PC-3 (cell line): Measurements from ENCODE around the gene TNFRSF12A. TPM values are rescaled to one million over a fixed set of nuclear protein-coding genes. Genes with fewer than 3 reads are reported as not detected.

Experiments used
- ATAC-seq: fragments of 200-7000 bp; cut with Tn5 transposase; 2 replicates; pipeline ENCODE4 v1.9.1; 2020; ENCODE audit warnings: mild to moderate bottlenecking, moderate library complexity
- BruUV-seq: library from RNA; stranded (reverse); fragments of 400-500 nt; replicated peaks from 2 replicates; lab custom pipeline; 2021; lab: Mats Ljungman, UMichigan
- CTCF ChIA-PET: fragments of 300-600 bp; sonication (Branson Sonifier 250); formaldehyde crosslinking; loops from one replicate; lab custom pipeline; 2022; ENCODE audit warnings: antibody characterized with exemption; lab: Charles Lee
- POLR2A ChIA-PET: fragments of 300-600 bp; sonication (Branson Sonifier 250); formaldehyde crosslinking; loops from one replicate; lab custom pipeline; 2022; ENCODE audit warnings: antibody characterized with exemption; ENCODE audit not compliant: unreplicated experiment; lab: Charles Lee
- DNase-seq: peaks from one replicate; pipeline ENCODE4 v3.0.0-alpha.2; 2015
- H2AFZ ChIP-seq: fragments of 300-600 bp; sonication (generic); 2 replicates; pipeline ENCODE4 v1.6.0; 2016; ENCODE audit warnings: antibody characterized with exemption, low read length
- H3F3A ChIP-seq: fragments of 300-600 bp; sonication (generic); one replicate; pipeline ENCODE4 v1.6.0; 2017; ENCODE audit warnings: antibody characterized with exemption, low read length, control low read depth, mild to moderate bottlenecking; ENCODE audit not compliant: unreplicated experiment
- H3K27ac ChIP-seq: fragments of 300-600 bp; sonication (generic); 2 replicates; pipeline ENCODE4 v1.5.1; 2016; ENCODE audit warnings: mild to moderate bottlenecking, low read length
- H3K27me3 ChIP-seq: fragments of 300-600 bp; sonication (generic); 2 replicates; pipeline ENCODE4 v1.6.1; 2016; ENCODE audit warnings: low read length, mixed read lengths
- H3K36me3 ChIP-seq: fragments of 300-600 bp; sonication (generic); 2 replicates; pipeline ENCODE4 v1.6.1; 2016; ENCODE audit warnings: low read depth, mixed run types, low read length, mixed read lengths
- H3K4me1 ChIP-seq: fragments of 300-600 bp; sonication (generic); 2 replicates; pipeline ENCODE4 v1.5.1; 2016; ENCODE audit warnings: low read length; ENCODE audit not compliant: insufficient read depth
- H3K4me2 ChIP-seq: fragments of 300-600 bp; sonication (generic); 2 replicates; pipeline ENCODE4 v1.6.0; 2016; ENCODE audit warnings: low read length
- H3K4me3 ChIP-seq: fragments of 300-600 bp; sonication (generic); 2 replicates; pipeline ENCODE4 v1.5.1; 2016; ENCODE audit warnings: mild to moderate bottlenecking, low read length, mixed read lengths
- H3K79me2 ChIP-seq: fragments of 300-600 bp; sonication (generic); 2 replicates; pipeline ENCODE4 v1.6.1; 2017; ENCODE audit warnings: low read length, mixed read lengths
- H3K9ac ChIP-seq: fragments of 300-600 bp; sonication (generic); 2 replicates; pipeline ENCODE4 v1.6.0; 2016; ENCODE audit warnings: mild to moderate bottlenecking, low read length
- H3K9me2 ChIP-seq: fragments of 300-600 bp; sonication (generic); replicated peaks from 2 replicates; pipeline ENCODE4 v1.6.1; 2016; ENCODE audit warnings: mixed run types, low read length, mixed read lengths
- H3K9me3 ChIP-seq: fragments of 300-600 bp; sonication (generic); 2 replicates; pipeline ENCODE4 v1.6.1; 2016; ENCODE audit warnings: low read length, mixed read lengths
- H4K20me1 ChIP-seq: fragments of 300-600 bp; sonication (generic); 2 replicates; pipeline ENCODE4 v1.6.1; 2016; ENCODE audit warnings: low read length, mixed read lengths
- EZH2 ChIP-seq: fragments of 300-600 bp; sonication (generic); IDR thresholded peaks from one replicate; pipeline ENCODE4 v1.6.1; 2017; ENCODE audit warnings: antibody characterized with exemption, mild to moderate bottlenecking, low read length; ENCODE audit not compliant: unreplicated experiment
- EZH2phosphoT487 ChIP-seq: fragments of 300-600 bp; sonication (generic); IDR thresholded peaks from 2 replicates; pipeline ENCODE4 v1.6.1; 2018; ENCODE audit warnings: mild to moderate bottlenecking, antibody characterized with exemption, low read length, borderline replicate concordance
- intact Hi-C: fragments of 100-400 bp; cut with micrococcal nuclease; formaldehyde crosslinking; loops from 2 replicates; pipeline ENCODE4 v1.9.0; 2023
- total RNA-seq: library from RNA; depleted of rRNA; stranded (reverse); fragments of >200 nt; gene quantifications from 2 replicates; pipeline ENCODE4 v1.2.3, GENCODE V29; 2014
- TF ChIP-seq, protein P1 (sequence below): fragments of 300-600 bp; sonication (generic); conservative IDR thresholded peaks from 2 replicates; pipeline ENCODE4 v1.5.1; 2017; ENCODE audit warnings: antibody characterized with exemption, low read depth, mild to moderate bottlenecking, low read length

The TNFRSF12A gene
- total RNA-seq, 1 experiment from 2014 or later: 713 TPM

DNA sequence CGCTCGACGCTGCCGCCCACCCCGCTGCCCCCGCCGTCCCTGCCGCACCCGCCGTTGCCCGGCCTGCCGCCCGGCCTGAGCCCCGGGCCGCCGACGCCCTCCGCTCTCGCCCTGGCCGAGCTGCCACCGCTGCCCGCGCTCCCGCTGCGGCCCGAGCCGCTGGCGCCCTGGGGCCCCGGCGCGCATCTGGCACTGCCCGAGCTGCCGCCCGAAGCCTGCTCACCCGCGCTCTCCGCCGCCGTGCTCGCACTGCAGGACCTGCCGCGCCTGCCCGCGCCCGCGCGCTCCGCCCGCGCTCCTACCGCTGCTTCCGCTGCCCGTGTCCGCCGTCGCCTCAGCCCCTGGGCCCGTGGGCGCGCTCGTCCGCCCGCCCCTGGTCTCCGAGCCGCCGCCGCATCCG lies 15.8 kb upstream of the TNFRSF12A start:
- Histone ChIP-seq H2AFZ (no peak overlapping the region), H3K9me2 (no peaks in the 10 kb centered on the region), H3K79me2 (0 out of 2 replicates have a peak, but pooled peaks cover 3% of the 10 kb centered on the region), H3K9ac (no peak overlapping the region), H3K36me3 (no peaks in the 10 kb centered on the region), H4K20me1 (no peaks in the 10 kb centered on the region), H3K9me3 (no peaks in the 10 kb centered on the region), H3F3A (no peaks in the 10 kb centered on the region), H3K27me3 (no peaks in the 10 kb centered on the region), H3K27ac (no peak overlapping the region), H3K4me2 (no peak overlapping the region), H3K4me1 (peaks cover 14% of the 10 kb centered on the region), H3K4me3 (no peak overlapping the region)
- ATAC-seq (peak; percentile 35), DNase-seq (no peak)
- intact Hi-C loops: loop anchor here (2.0 kb wide), 1 partner anchor 24 kb away; no protein-coding TSS in a partner anchor
- POLR2A ChIA-PET: interaction anchor here (0.6 to 1.2 kb wide), 2 partner anchors 16 to 1042 kb away, joined by 3 to 5 read pairs; partner anchors contain the start of gene TNFRSF12A
- CTCF ChIA-PET: interaction anchor here (0.9 to 1.5 kb wide), 2 partner anchors 24 to 28 kb away, joined by 3 to 14 read pairs; no protein-coding TSS in a partner anchor
- no TSS peak for BruUV-seq
- no peak for TF ChIP-seq EZH2
- TF ChIP-seq, protein P1, sequence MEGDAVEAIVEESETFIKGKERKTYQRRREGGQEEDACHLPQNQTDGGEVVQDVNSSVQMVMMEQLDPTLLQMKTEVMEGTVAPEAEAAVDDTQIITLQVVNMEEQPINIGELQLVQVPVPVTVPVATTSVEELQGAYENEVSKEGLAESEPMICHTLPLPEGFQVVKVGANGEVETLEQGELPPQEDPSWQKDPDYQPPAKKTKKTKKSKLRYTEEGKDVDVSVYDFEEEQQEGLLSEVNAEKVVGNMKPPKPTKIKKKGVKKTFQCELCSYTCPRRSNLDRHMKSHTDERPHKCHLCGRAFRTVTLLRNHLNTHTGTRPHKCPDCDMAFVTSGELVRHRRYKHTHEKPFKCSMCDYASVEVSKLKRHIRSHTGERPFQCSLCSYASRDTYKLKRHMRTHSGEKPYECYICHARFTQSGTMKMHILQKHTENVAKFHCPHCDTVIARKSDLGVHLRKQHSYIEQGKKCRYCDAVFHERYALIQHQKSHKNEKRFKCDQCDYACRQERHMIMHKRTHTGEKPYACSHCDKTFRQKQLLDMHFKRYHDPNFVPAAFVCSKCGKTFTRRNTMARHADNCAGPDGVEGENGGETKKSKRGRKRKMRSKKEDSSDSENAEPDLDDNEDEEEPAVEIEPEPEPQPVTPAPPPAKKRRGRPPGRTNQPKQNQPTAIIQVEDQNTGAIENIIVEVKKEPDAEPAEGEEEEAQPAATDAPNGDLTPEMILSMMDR: no peak
- no peak for TF ChIP-seq EZH2phosphoT487

DNA sequence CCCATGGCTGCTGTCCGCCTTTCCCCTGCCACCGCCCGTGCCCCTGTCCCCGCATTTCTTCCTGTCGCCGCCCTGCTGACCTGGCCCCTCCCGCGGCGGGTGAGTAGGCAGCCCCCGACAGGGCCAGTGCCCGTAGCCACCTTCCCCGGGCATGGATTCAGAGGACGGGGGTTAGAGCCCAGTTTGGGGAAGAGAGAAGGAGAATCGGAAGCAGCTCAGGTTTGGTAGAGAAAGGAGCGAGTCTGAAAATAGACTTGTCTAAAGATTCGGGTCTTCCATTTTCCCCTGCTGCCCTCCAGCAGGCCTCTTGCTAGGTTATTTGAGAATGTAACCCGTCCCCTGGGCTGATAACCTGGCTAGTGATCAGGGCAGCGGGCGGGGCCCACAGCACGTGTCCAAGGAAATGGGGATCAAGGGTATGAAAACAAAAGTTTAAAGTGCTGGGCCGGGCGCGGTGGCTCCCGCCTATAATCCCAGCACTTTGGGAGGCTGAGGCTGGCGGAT lies 15.3 kb upstream of the TNFRSF12A start:
- Histone ChIP-seq H3K4me1 (peaks cover 19% of the 10 kb centered on the region), H3K36me3 (no peaks in the 10 kb centered on the region), H3K4me3 (peak overlapping the region; percentile 86), H3F3A (no peaks in the 10 kb centered on the region), H2AFZ (peak overlapping the region; percentile 84), H3K27ac (peak overlapping the region; percentile 45), H3K27me3 (no peaks in the 10 kb centered on the region), H3K9me3 (no peaks in the 10 kb centered on the region), H3K9ac (peak overlapping the region; percentile 48), H3K4me2 (peak overlapping the region; percentile 94), H3K79me2 (0 out of 2 replicates have a peak, but pooled peaks cover 3% of the 10 kb centered on the region), H3K9me2 (no peaks in the 10 kb centered on the region), H4K20me1 (no peaks in the 10 kb centered on the region)
- peak; percentile 38 for DNase-seq
- CTCF ChIA-PET: interaction anchor here (0.6 to 1.5 kb wide), 2 partner anchors 23 to 24 kb away, joined by 3 to 14 read pairs; no protein-coding TSS in a partner anchor
- ATAC-seq: peak; percentile 12; the same call in 1 of the 2 replicates
- intact Hi-C loops: loop anchor here (2.0 kb wide), 1 partner anchor 24 kb away; no protein-coding TSS in a partner anchor
- BruUV-seq: TSS peak; percentile 64
- TF ChIP-seq, protein P1: no peak
- POLR2A ChIA-PET: interaction anchor here (0.6 kb wide), 1 partner anchor 1040 kb away, joined by 5 read pairs; the partner anchor contains the start of gene RPS2
